Rectal smooth muscle tissue (tissue), 1 donor: ENCODE data around the gene RREB1.

ENCODE experiments used
- H3K27ac ChIP-seq: one replicate; pipeline ENCODE4 v1.7.0; 2013; ENCODE audit warnings: low read depth, low read length, inconsistent platforms
- H3K27me3 ChIP-seq: one replicate; pipeline ENCODE4 v1.7.0; 2013; ENCODE audit warnings: low read length; ENCODE audit not compliant: control insufficient read depth, insufficient read depth
- H3K36me3 ChIP-seq: one replicate; pipeline ENCODE4 v1.7.0; 2013; ENCODE audit warnings: low read length; ENCODE audit not compliant: control insufficient read depth, insufficient read depth
- H3K4me1 ChIP-seq: one replicate; pipeline ENCODE4 v1.7.0; 2013; ENCODE audit warnings: low read length; ENCODE audit not compliant: control insufficient read depth, insufficient read depth
- H3K4me3 ChIP-seq: one replicate; pipeline ENCODE4 v1.7.0; 2013; ENCODE audit warnings: low read length
- H3K9ac ChIP-seq: one replicate; pipeline ENCODE4 v1.7.0; 2013; ENCODE audit warnings: low read length

The RREB1 gene

GRCh38 chr6:7247828-7248227, 140.1 kb downstream of the RREB1 start:
- peaks cover 5% of the 10 kb centered on the region for H3K4me1 ChIP-seq
- H3K27ac ChIP-seq = no peak overlapping the region
- H3K4me3 ChIP-seq = no peak overlapping the region
- H3K9ac ChIP-seq = no peak overlapping the region
- no peaks in the 10 kb centered on the region for H3K27me3 ChIP-seq
- peaks cover 32% of the 10 kb centered on the region for H3K36me3 ChIP-seq

GRCh38 chr6:7249391-7249790, 141.6 kb downstream of the RREB1 start:
- Histone ChIP-seq H3K27me3 (no peaks in the 10 kb centered on the region), H3K27ac (no peak overlapping the region), H3K4me3 (no peak overlapping the region), H3K36me3 (peaks cover 32% of the 10 kb centered on the region), H3K4me1 (no peaks in the 10 kb centered on the region), H3K9ac (no peak overlapping the region)

DNA sequence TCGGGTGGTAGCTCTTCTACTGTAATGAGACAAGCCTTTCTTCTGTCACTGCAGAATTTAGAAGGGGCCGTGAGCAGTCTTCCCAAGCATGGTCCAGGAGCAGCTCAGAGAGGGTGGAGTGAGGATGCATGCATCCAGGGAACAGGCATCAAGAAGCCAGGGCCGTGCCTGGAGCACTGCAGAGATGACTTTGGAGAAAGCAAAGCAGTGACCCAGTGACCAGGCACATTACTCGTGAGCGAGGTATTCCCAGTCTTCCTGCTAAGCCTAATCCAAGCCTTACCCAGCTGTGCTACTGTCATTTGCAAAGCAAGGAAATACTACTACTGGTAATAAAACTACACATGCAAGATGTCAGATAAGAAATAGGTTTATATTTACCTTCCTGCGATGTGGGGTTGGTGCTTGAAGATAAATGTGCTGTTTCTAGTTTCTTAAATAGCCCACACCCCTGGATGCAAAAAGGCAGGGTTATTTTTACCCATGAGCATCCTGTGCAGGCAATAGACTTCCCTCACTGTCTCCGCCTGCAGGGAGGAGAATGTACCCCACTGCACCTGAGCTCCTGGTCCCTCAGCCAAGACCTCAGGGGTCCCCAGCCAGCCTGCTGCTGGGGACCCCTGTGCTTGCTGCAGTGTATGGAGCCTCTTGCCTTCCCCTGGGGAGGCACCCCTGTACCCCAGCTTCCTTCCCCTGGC, 142.3 kb downstream of the RREB1 start:
- Histone ChIP-seq H3K27ac (no peak overlapping the region), H3K27me3 (no peaks in the 10 kb centered on the region), H3K36me3 (peaks cover 29% of the 10 kb centered on the region), H3K9ac (no peak overlapping the region), H3K4me1 (no peaks in the 10 kb centered on the region), H3K4me3 (no peak overlapping the region)

- H3K27ac ChIP-seq = no peak overlapping the region
- H3K4me1 ChIP-seq = no peaks in the 10 kb centered on the region
- peaks cover 29% of the 10 kb centered on the region for H3K36me3 ChIP-seq
- no peaks in the 10 kb centered on the region for H3K27me3 ChIP-seq
- no peak overlapping the region for H3K4me3 ChIP-seq
- H3K9ac ChIP-seq = no peak overlapping the region
These were observed 143.1 kb downstream of the RREB1 start for GRCh38 chr6:7250812-7251211.

- Histone ChIP-seq H3K27me3 (no peaks in the 10 kb centered on the region), H3K9ac (no peak overlapping the region), H3K4me3 (no peak overlapping the region), H3K4me1 (no peaks in the 10 kb centered on the region), H3K27ac (no peak overlapping the region), H3K36me3 (peaks cover 25% of the 10 kb centered on the region)
These were observed 144.0 kb downstream of the RREB1 start for GRCh38 chr6:7251646-7252260.

GRCh38 chr6:7252390-7252789, 144.6 kb downstream of the RREB1 start:
- Histone ChIP-seq H3K4me3 (no peak overlapping the region), H3K27ac (no peak overlapping the region), H3K4me1 (no peaks in the 10 kb centered on the region), H3K36me3 (peaks cover 24% of the 10 kb centered on the region), H3K27me3 (no peaks in the 10 kb centered on the region), H3K9ac (no peak overlapping the region)

GRCh38 chr6:7254980-7255835, 147.4 kb downstream of the RREB1 start:
- Histone ChIP-seq H3K4me1 (no peaks in the 10 kb centered on the region), H3K9ac (no peak overlapping the region), H3K36me3 (peaks cover 4% of the 10 kb centered on the region), H3K27ac (peak overlapping the region; percentile 25), H3K4me3 (no peak overlapping the region), H3K27me3 (no peaks in the 10 kb centered on the region)

DNA sequence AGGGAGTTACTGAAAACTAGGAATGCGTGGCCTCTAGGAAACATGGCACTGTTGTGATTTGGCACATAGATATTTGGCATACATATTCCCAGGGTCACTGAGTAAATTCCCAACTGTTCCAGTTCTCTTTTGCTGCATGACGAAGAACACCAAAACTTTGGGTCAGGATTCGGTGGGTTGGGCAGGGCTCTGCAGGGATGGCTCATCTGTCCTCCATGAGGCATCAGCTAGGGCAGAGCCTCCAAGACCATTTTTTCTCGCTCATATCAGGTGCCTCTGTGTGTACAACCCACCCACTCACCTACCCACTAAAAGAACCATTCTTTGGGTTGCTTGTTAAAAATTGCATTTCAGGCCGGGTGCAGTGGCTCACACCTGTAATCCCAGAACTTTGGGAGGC, 148.2 kb downstream of the RREB1 start:
- Histone ChIP-seq H3K4me1 (peaks cover 4% of the 10 kb centered on the region), H3K27ac (no peak overlapping the region)

GRCh38 chr6:7256785-7257184, 149.0 kb downstream of the RREB1 start:
- Histone ChIP-seq H3K27me3 (no peaks in the 10 kb centered on the region), H3K9ac (no peak overlapping the region), H3K4me1 (peaks cover 5% of the 10 kb centered on the region), H3K36me3 (no peaks in the 10 kb centered on the region), H3K4me3 (no peak overlapping the region), H3K27ac (no peak overlapping the region)

More for the DNA sequence above, 148.2 kb downstream of the RREB1 start:
- no peaks in the 10 kb centered on the region for H3K27me3 ChIP-seq
- H3K36me3 ChIP-seq = no peaks in the 10 kb centered on the region
- H3K9ac ChIP-seq = no peak overlapping the region
- no peak overlapping the region for H3K4me3 ChIP-seq

DNA sequence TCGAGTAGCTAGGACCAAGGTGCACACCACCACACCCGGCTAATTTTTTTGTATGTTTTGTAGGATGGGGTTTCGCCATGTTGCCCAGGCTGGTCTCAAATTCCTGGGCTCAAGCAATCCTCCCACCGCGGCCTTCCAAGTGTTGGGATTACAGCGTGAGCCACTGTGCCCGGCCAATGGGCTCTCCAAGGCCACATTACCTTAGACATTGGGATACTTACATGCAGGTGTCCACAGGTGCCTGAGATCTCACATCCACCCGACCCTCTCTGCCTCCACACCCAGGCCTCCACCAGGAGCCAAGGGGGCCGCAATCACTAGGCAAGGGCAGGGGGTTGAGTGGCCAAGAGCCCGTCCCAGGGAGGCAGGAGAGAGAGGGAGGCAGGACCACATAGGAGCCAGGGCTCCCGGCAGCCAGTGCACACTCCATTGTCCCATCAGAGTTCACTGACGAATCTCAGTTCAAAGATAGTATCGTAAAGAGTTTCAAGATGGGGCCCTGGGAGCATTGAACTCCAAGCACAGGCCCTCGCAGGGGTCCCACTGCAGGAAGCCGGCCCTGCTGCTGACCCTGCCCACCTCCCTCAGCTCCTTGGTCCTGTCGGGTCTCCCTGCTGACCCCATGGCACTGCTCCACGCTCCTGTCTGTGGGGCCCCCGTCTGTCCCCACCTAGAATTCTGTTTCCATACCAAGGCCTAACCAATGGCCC, 149.9 kb downstream of the RREB1 start:
- Histone ChIP-seq H3K36me3 (no peaks in the 10 kb centered on the region), H3K9ac (no peak overlapping the region), H3K27ac (no peak overlapping the region)

DNA sequence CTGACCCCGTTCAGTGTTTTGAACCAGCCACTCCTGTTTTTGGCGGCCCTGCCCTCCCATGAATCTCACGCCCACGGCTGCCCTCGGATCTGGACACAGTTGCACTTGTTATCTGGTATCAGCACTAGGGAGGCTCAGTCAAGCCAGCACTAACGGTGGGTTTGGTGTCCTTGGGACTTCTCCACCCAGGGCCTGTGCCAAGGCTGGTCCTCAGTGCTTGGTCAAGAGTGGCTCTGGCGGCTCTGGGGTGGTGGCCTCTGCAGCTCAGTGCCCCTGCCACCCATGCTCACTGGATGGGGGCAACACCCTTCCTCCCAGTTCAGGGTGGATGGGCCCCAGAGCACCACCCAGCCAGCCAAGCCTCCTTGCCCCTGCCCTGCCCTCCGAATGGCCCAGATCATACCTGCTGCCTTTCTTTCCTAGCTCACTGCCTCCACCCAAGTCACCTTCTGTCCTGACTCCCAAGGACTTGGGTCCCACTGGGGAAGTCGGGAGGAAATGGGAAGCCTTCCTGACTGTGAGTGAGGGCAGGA, 150.5 kb downstream of the RREB1 start:
- Histone ChIP-seq H3K9ac (no peak overlapping the region), H3K4me3 (no peak overlapping the region), H3K27me3 (no peaks in the 10 kb centered on the region), H3K36me3 (no peaks in the 10 kb centered on the region), H3K4me1 (peaks cover 5% of the 10 kb centered on the region), H3K27ac (no peak overlapping the region)

More for the DNA sequence above, 149.9 kb downstream of the RREB1 start:
- Histone ChIP-seq H3K27me3 (no peaks in the 10 kb centered on the region), H3K4me3 (no peak overlapping the region), H3K4me1 (peaks cover 5% of the 10 kb centered on the region)
